ENCODE results near the gene OXSM. TPM values are rescaled to one million over a fixed set of nuclear protein-coding genes. Genes with fewer than 3 reads are reported as not detected.

The OXSM gene
- 17.5 and 24.6 TPM in 2 replicates for total RNA-seq

DNA sequence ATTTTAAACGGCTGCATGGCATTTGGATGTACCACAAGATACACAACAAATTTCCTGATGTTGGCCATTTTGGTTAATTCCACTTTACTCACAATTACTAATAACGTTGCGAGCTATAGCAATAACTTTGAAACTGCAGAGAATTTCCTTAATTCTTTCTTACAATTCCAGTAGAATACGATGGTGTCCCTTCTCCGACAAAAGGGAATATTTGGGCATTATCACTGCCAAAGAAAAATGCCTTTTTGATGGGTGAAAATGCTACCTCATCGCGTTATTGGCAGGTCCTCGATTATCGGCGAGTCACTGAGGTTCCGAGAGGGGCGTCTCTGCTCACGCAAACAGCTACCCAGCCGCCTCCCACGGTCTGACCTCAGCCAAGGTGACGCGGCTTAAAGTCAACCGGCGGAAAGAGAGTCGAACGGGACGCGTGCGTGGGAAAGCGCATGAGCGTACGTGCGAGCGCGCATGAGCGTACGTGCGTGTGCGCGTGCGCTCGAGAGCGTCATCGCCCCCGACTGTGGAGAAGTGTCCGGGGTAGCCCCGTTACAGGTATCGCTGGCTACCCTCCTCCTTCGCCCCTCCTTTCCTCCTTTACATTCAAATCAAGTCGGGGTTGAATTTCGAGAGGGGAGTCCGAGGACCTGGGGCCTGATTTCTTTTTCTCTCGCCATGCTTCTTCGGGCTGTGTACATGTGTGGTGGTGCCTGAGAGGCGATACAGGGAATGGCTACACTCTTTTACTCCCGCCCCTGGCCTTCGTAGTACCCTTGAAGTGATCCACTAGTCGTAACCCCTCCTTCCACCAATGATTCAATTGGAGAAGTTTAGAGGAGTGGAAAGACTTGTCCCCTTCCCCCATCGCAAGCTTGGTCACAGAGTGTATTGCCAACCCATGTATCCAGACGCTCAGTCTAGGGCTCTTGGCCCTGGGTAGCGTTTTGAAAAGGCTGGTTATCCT lies at the start of gene OXSM:
OXSM (plus strand) TSS at position 495 of the 961 bp plus-strand sequence. CDS start 931 bp downstream, outside the sequence.

DNA sequence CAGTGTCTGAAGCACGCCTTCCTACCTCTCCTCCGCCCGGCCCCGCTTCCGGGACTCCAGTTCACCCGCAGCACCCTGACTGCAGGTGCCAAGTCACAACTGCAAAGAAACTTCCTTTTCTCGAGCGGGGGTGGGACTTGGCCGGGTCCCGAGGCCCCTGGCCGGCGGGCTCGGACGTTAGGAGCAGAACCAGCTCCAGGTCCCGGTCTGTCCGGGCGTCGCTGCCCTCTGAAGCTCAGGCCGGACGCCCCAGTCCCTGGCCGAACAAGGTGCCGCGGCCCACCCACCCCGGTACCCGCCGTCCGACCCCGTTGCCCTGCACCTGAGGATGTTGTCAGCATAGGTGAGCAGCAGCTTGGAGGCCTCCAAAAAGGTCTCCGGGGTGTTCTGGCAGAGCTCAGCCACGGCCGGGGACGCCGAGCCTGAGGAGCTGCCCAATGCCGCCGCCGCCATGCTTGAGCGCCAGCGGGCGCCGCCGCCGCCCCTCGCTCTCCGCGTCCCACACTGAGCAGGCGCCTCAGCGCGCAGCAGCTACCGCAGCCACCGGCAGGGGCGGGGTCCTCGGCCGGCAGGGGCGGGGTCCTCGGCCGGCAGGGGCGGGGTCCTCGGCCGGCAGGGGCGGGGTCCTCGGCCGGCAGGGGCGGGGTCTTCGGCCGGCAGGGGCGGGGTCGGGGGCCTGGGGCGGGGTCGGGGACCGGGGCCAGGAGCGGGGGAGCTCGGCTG lies 6.8 kb upstream of the OXSM start, which contains the start of gene NGLY1:
NGLY1 (minus strand) TSS at position 506 of the 723 bp plus-strand sequence; CDS start at position 453, 53 bp downstream.

Other genes starting within 250 kb of the OXSM start
- gene TOP2B, start 125.2 kb upstream of the OXSM start, total RNA-seq: 47.8 and 80.8 TPM in 2 replicates
- gene NGLY1, start 6.6 kb upstream of the OXSM start, total RNA-seq: 34.1 and 43.1 TPM in 2 replicates